Suppressor macrophage treated with lipopolysaccharide for 4 hours (primary cell): Measurements from ENCODE around the gene RELA.

Experiments
- DNase-seq: peaks from one replicate; pipeline ENCODE4 v3.0.0-alpha.2; 2020

RELA gene

DNA sequence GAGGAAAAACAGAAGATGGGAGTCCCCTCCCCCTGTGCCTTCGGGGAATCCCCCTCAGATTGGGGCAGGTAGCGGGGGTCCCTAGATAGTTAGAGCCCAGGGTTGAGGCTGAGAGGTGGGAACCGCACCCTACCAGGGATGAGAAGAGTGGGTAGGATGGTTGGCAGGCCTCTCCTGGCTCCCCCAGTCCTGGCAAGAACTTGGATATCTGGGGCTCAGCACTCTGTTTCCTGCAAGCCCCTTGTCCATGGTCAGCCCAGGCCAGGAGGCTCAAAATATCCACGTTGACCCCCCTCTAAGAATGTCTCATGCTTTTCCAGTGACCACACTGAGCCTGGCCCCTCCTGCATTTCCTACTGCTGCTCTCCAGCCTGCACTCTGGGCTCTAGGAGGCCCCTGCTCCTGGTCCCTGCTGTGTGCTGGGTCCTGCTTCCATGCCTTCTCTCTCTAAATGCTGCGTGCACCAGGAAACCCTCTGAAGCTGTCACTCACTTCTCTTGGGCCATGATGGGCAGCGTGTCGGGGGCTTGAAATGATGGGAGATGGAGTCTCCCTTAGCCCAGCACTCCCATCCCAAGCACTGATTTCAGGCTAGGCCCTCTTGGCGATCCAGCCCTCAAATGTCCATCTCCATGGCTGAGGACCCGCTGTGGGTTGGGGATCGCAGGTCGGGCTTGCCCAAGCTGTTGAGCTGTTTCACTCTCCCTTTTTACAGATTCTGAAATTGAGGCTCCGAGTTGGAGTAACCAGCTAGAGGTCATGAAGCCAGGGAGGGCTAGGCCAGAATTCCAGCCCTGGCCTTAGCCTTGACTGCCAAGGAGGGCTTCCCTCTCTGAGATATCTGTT is 50.7 kb downstream of the RELA start:
- no peak for DNase-seq

- DNase-seq = peak; percentile 87
Observed at GRCh38 chr11:65611028-65611757, 51.5 kb downstream of the RELA start.

GRCh38 chr11:65610404-65610803 is 52.3 kb downstream of the RELA start:
- DNase-seq = peak; percentile 32

DNA sequence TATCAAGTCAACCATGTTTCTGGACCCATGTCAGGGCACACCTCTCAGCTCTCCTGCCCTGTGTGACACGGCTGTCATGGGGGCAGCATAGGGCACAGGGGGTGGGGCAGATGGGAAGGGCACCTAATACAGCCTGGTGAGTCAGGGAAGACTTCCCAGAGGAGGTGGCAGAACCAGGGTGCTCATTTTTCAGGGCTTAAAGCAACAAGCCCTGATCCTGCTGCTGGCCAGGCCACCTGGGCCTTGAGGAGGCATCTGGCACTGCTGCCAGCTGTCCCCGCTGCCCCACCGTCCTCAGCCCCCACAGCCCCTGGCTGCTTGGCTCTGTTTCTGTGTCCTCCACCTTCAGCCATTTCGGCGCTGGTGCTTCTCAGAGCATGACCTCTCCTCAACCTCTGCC is 53.1 kb downstream of the RELA start:
- no peak for DNase-seq

DNA sequence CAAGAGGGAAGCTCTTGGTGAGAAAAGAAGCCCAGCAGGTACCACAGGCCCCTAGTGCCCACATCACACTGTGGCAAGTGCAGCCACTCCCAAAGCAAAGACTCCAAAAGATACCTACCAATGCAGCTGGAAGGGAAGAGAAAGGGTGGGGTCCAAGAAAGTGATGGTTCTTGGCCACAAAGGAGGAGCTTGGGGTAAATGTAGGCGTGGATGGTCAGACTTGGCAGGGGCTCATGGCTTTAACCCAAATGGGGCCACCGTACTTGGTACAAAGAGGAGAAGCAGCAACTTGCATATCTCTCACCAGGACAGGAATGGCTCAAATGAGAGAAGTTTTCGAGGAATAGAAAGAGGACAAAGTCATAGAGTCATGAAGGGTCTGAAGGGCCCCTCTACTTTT is 53.5 kb downstream of the RELA start:
- DNase-seq = no peak

DNA sequence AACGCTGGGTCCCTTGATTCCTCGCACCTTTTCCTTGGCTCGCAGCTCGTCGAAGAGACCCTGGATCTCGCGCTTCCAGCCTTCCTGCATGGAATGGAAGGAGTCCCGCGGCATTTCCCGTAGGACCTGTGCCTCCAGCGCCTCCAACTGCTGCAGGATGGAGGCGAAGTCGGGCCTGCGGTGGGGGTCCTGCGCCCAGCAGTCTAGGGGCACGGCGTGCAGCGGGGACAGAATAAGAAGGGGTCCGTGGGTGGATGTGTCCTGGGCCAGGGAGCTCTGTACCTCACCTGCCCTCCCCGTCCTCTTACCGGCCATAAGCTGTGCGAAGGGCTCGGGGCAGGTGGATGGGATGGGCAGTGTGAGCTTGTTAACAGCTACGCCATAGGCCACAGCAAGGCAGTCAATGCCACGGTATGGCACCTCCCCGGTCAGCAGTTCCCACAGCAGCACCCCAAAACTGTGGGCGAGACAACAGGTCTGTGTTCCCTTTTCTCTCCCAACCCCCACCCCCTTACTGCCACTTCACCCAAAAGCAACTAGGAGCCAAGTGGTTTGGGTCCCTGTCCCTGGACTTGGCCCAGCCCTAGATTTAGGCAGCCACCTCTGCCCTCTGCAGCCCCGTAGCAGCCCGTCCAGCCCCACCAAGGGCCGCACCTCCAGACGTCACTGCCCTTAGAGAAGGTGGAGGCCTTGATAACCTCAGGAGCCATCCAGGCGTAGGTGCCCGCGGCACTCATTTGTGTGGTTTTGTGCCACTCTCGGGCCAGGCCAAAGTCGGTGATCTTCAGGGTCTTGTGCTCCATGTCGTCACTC is 54.9 kb downstream of the RELA start:
- no peak for DNase-seq

DNA sequence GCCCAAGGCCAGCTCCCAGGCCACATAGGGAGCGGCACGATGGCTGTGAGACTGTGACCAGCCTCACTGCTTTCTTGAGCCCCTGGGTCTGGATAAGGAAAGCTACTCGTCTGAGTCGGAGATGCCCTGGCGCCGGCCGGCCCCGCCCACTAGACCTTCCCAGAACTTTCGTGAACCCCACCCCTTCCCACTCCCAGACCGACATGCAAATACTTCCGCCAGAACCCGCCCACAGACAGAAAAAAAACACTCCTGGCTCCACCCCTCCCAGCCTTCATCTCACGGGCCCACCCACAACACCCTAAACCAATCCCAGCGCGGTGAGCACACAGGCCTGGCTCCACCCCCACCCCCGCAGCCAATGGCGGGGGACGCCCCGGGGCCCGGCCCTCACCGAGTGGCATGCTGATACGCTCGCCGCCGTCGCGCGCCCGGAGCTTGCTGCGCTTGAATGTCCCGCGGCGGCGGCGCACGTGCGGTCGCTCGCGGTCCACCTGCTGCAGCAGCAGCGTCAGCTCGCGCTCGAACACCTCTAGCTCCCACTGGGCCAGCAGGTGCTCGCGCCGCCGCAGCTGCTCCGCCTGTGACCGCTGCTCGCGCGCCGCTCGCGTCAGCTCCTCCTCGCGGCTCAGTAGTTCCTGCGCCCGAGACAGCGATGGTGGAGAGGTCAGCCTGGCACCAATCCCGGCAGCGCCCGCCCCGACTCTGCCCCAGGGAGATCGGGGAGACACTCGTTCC is 55.7 kb downstream of the RELA start:
- peak; percentile 41 for DNase-seq

GRCh38 chr11:65604258-65604657 is 58.5 kb downstream of the RELA start:
- no peak for DNase-seq
